Small intestine (tissue), 7 donors: ENCODE measurements around the gene EGFLAM. TPM values are rescaled to one million over a fixed set of nuclear protein-coding genes. Genes with fewer than 3 reads are reported as not detected.

Experiments used
- DNase-seq, 2 donors: peaks; one replicate each; pipeline versions ENCODE4 v3.0.0 to v3.0.0-alpha.2; 2013
- FAIRE-seq: peaks from 2 replicates; lab custom pipeline; 2012; peaks lifted over from hg19 to GRCh38; lab: Jason Lieb, UNC
- H3K27ac ChIP-seq, 3 donors: one replicate each; pipeline ENCODE4 v1.5.1; 2013; ENCODE audit warnings: low read length in 2 of 3, mild to moderate bottlenecking in 2 of 3, control low read depth in 1 of 3, inconsistent platforms in 1 of 3, low read depth in 1 of 3, moderate library complexity in 1 of 3
- H3K27me3 ChIP-seq, 3 donors: one replicate each; pipeline ENCODE4 v1.6.1; 2013; ENCODE audit warnings: low read length in 3 of 3, inconsistent platforms in 1 of 3; ENCODE audit not compliant: control insufficient read depth in 3 of 3, insufficient read depth in 3 of 3
- H3K36me3 ChIP-seq, 3 donors: one replicate each; pipeline ENCODE4 v1.6.1; 2013; ENCODE audit warnings: low read length in 3 of 3, inconsistent platforms in 1 of 3, low read depth in 1 of 3, mild to moderate bottlenecking in 1 of 3, moderate library complexity in 1 of 3; ENCODE audit not compliant: control insufficient read depth in 3 of 3, insufficient read depth in 2 of 3
- H3K4me1 ChIP-seq, 3 donors: one replicate each; pipeline ENCODE4 v1.6.1; 2013; ENCODE audit warnings: low read length in 2 of 3, inconsistent platforms in 1 of 3, low read depth in 1 of 3, mild to moderate bottlenecking in 1 of 3, moderate library complexity in 1 of 3; ENCODE audit not compliant: control insufficient read depth in 3 of 3, insufficient read depth in 2 of 3
- H3K4me3 ChIP-seq, 3 donors: one replicate each; pipeline ENCODE4 v1.5.1; 2013; ENCODE audit warnings: low read length in 3 of 3, control low read depth in 1 of 3, inconsistent platforms in 1 of 3, low read depth in 1 of 3, mild to moderate bottlenecking in 1 of 3, moderate library complexity in 1 of 3
- H3K9me3 ChIP-seq, 2 donors: one replicate each; pipeline ENCODE4 v1.6.1; 2013; ENCODE audit warnings: low read depth in 1 of 2, low read length in 1 of 2; ENCODE audit not compliant: control insufficient read depth in 2 of 2, insufficient read depth in 1 of 2
- WGBS, 3 donors: extraction: QIAGEN DNeasy Blood & Tissue Kit; methylation state at CpG; one replicate each; pipeline ENCODE4 v1.1.7; 2013; 5-methylcytosine and 5-hydroxymethylcytosine counted together
- polyA plus RNA-seq, 4 donors: library from polyadenylated mRNA; stranded (reverse) in 3 of 4; unstranded in 1 of 4; fragments of 200-250 nt in 3 of 4; fragments of 120-200 nt in 1 of 4; gene quantifications; one replicate each; pipeline versions ENCODE4 v1.2.1 to v1.2.3, GENCODE V29; 2013
- donor health status: healthy with polysubstance abuse.
- donor health status: control.
- donor health status: control.
- donor health status: Bipolar disorder and iron deficiency.
- donor health status: healthy.

The EGFLAM gene
- polyA plus RNA-seq, 4 donors: 0.54 to 1.9 (median 1.7) TPM; not detected in 1

DNA sequence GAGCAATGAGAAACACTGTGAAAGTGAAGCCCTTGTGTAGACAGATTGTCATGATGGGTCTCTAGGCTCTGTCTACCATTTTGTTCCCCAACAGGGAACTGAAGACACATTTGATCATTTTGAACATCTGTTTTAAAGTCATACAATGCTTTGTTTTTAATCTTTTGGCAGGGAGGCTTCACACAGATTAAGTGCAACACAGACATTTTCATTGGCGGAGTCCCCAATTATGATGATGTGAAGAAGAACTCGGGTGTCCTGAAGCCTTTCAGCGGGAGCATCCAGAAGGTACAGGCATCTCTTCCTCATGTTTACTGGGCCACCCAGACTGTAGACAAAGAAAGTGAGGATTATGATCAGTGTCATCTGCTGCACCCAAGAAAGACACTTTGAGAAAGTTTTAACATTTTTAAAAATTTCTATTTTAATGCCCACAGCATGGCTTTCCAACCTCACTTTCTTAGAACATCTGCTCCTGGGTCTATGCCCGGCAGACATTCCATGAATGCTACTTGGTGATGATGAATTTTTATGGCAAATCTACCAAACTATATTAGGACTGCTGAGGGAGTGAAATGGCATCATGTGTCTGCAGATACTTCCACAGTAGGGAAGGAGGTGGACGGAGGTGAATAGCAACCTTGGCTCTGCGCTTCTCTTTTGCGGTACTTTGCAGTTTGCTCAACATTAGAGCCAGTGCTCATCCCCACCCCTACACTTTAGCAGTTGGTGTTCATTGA lies 176.8 kb downstream of the EGFLAM start:
- H3K9me3 ChIP-seq: no peaks in the 10 kb centered on the region
- FAIRE-seq: no peak
- 89 to 95% (median 93%) methylated on average over 7 of the region's 7 CpGs for WGBS, 3 donors
- peaks cover 0 to 9% (median 0%) of the 10 kb centered on the region in 3 donors for H3K27me3 ChIP-seq
- H3K36me3 ChIP-seq: no peaks in the 10 kb centered on the region
- H3K27ac ChIP-seq: no peak overlapping the region
- DNase-seq: no peak
- no peak overlapping the region for H3K4me3 ChIP-seq
- H3K4me1 ChIP-seq: no peaks in the 10 kb centered on the region

GRCh38 chr5:38438757-38439156 lies 180.4 kb downstream of the EGFLAM start:
- H3K4me1 ChIP-seq: no peaks in the 10 kb centered on the region
- H3K27ac ChIP-seq: no peak overlapping the region
- no peak overlapping the region for H3K4me3 ChIP-seq
- peaks cover 0 to 7% (median 0%) of the 10 kb centered on the region in 3 donors for H3K27me3 ChIP-seq
- 81 to 87% (median 82%) methylated on average over 1 of the region's 1 CpG for WGBS, 3 donors
- no peaks in the 10 kb centered on the region for H3K36me3 ChIP-seq
- FAIRE-seq (no peak), DNase-seq (no peak)
- no peaks in the 10 kb centered on the region for H3K9me3 ChIP-seq

DNA sequence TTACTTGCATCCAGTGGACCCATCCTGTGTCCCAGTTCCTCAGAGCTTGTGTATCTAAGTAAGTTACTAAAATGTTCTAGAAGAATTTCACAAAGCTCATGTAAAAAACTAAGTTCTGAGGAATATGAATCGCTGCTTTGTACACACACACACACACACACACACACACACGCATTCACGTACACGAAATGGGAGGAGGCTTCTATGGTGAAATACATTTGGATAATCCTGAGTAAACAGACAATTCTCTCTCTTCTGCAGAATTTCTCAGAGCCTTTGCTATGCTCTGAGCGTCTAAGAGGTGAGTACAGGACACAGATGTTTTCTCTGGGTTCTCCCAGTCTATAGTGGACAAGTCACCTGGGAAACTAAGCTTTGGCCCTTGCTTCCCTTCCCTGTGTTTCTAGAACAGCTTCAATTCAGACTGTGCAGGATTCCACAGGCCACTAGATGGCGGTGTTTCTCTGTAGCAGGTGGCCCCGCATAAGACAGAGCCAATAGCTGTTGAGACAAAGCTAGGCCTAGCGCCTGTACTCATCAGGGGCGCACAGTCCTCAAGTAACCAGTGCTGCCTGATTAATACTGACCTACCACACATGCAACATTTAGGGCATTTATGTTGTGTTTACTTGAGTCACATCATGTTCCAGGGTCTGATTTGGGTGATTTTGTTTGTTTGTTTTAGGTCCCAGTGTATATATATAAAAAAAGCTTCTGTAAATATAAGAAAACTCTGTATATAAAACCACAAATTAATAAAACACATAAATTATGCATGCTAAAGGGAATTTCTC lies 183.3 kb downstream of the EGFLAM start:
- Histone ChIP-seq H3K4me3 (no peak overlapping the region), H3K9me3 (no peaks in the 10 kb centered on the region), H3K36me3 (no peaks in the 10 kb centered on the region), H3K4me1 (no peaks in the 10 kb centered on the region), H3K27ac (no peak overlapping the region), H3K27me3 (peaks cover 0 to 6% (median 0%) of the 10 kb centered on the region in 3 donors)
- WGBS, 3 donors: 16 to 20% (median 17%) methylated on average over 9 of the region's 9 CpGs
- FAIRE-seq (no peak), DNase-seq (peak; percentile 82 to 93)

DNA sequence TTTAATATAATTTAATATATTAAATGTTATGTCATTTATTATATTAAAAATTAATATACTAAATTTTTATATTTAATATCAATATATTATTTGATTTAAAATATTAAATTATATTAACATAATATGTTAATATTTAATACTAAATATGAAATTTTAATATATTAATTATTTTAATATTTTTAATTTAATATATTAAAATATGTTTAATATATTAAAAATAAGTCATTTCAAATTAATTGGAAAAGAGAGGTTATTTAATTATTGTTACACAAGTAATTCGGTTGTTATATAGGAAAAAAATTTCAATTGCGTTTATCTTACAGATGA lies 183.9 kb downstream of the EGFLAM start:
- WGBS, 3 donors: 88 to 91% (median 88%) methylated on average over 2 of the region's 2 CpGs
- Histone ChIP-seq H3K27ac (no peak overlapping the region), H3K9me3 (no peaks in the 10 kb centered on the region), H3K27me3 (peaks cover 0 to 6% (median 0%) of the 10 kb centered on the region in 3 donors), H3K36me3 (no peaks in the 10 kb centered on the region), H3K4me3 (no peak overlapping the region), H3K4me1 (no peaks in the 10 kb centered on the region)
- DNase-seq: no peak
- peak; percentile 98 for FAIRE-seq

GRCh38 chr5:38443390-38443789 lies 185.0 kb downstream of the EGFLAM start:
- peaks cover 0 to 10% (median 0%) of the 10 kb centered on the region in 3 donors for H3K27me3 ChIP-seq
- 60 to 82% (median 74%) methylated on average over 7 of the region's 7 CpGs for WGBS, 3 donors
- no peaks in the 10 kb centered on the region for H3K36me3 ChIP-seq
- no peaks in the 10 kb centered on the region for H3K9me3 ChIP-seq
- DNase-seq: no peak
- FAIRE-seq: no peak
- no peaks in the 10 kb centered on the region for H3K4me1 ChIP-seq
- no peak overlapping the region for H3K4me3 ChIP-seq
- no peak overlapping the region for H3K27ac ChIP-seq

DNA sequence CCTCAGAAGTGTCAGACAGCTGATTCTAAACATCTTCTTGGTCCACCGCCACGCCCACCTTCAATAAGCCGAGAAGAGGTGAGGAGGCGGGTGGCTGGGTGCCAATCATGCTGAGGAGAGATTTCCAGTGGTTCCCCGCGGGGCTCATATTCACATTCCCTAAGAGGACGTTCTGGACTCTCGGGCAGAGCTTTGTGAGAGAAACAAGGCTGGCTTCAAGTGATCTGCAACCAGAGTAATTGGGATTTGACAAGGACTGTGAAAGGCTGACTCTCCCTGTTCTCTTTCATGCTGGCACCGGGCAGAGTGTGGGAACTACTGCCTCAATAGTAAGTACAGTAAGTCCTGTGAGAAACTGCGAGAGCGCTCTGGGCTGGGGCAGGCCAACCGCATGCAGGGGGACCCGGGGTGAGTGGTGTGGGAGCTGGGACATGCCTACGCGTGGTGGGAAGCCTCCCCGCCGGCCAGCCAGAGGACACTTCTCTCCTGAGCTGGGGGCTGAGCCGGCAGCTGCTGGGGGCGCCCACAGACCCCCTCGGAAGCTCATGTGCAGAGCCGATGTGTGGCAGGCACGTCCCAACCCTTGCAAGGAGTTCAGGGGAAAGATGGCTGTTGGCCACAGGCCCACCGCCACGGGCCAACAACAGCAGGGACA lies 187.1 kb downstream of the EGFLAM start:
- H3K27ac ChIP-seq: no peak overlapping the region
- WGBS, 3 donors: 70 to 76% (median 73%) methylated on average over 23 to 24 of the region's 24 CpGs
- DNase-seq: no peak
- no peak overlapping the region for H3K4me3 ChIP-seq
- no peak for FAIRE-seq
- peaks cover 0 to 12% (median 4%) of the 10 kb centered on the region in 3 donors for H3K27me3 ChIP-seq
- H3K4me1 ChIP-seq: no peaks in the 10 kb centered on the region
- no peaks in the 10 kb centered on the region for H3K36me3 ChIP-seq
- no peaks in the 10 kb centered on the region for H3K9me3 ChIP-seq

- Histone ChIP-seq H3K9me3 (no peaks in the 10 kb centered on the region), H3K36me3 (no peaks in the 10 kb centered on the region), H3K4me1 (no peaks in the 10 kb centered on the region), H3K4me3 (no peak overlapping the region), H3K27me3 (peaks cover 0 to 12% (median 4%) of the 10 kb centered on the region in 3 donors), H3K27ac (no peak overlapping the region)
- FAIRE-seq: no peak
- DNase-seq: no peak
- 76 to 86% (median 80%) methylated on average over 21 of the region's 21 CpGs for WGBS, 3 donors
These were observed 187.7 kb downstream of the EGFLAM start for GRCh38 chr5:38446029-38446522.

- no peak for FAIRE-seq
These were observed 188.7 kb downstream of the EGFLAM start for GRCh38 chr5:38447056-38447455.

More at GRCh38 chr5:38447056-38447455, 188.7 kb downstream of the EGFLAM start:
- no peak for DNase-seq
- no peaks in the 10 kb centered on the region for H3K36me3 ChIP-seq
- no peak overlapping the region for H3K4me3 ChIP-seq
- H3K4me1 ChIP-seq: no peaks in the 10 kb centered on the region
- H3K27ac ChIP-seq: no peak overlapping the region
- WGBS, 3 donors: 77 to 84% (median 78%) methylated on average over 2 of the region's 2 CpGs
- H3K27me3 ChIP-seq: peaks cover 0 to 12% (median 4%) of the 10 kb centered on the region in 3 donors
- H3K9me3 ChIP-seq: no peaks in the 10 kb centered on the region
